ENCODE data around the gene EXOC8. TPM values are rescaled to one million over a fixed set of nuclear protein-coding genes. Genes with fewer than 3 reads are reported as not detected.

The EXOC8 gene
- total RNA-seq, 1 experiment from 2014 or later: 11.3 TPM

DNA sequence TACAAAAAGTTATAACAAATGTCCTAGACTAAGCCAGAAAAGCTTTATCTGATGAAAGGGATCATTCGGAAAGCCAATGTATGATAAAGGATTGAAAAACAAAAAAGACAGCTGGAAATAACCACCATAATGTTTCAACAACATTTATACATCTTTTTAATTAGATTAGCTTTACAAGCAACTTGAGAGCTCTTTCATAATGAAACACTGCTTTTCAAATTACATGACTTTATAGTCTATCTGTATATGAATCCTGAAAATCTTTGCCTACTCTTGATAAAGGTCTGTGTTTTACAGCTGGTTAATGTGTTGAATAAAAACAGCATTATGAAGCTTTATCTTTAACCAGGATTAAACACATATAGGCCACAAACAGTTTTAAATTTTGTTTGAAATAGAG lies 26.0 kb upstream of the EXOC8 start (continued):
- TF ChIP-seq, protein P1, sequence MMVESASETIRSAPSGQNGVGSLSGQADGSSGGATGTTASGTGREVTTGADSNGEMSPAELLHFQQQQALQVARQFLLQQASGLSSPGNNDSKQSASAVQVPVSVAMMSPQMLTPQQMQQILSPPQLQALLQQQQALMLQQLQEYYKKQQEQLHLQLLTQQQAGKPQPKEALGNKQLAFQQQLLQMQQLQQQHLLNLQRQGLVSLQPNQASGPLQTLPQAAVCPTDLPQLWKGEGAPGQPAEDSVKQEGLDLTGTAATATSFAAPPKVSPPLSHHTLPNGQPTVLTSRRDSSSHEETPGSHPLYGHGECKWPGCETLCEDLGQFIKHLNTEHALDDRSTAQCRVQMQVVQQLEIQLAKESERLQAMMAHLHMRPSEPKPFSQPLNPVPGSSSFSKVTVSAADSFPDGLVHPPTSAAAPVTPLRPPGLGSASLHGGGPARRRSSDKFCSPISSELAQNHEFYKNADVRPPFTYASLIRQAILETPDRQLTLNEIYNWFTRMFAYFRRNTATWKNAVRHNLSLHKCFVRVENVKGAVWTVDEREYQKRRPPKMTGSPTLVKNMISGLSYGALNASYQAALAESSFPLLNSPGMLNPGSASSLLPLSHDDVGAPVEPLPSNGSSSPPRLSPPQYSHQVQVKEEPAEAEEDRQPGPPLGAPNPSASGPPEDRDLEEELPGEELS (CRISPR knock-in tag; IDR thresholded peaks at IDR 0.05): no peak
- TF ChIP-seq, protein P2, sequence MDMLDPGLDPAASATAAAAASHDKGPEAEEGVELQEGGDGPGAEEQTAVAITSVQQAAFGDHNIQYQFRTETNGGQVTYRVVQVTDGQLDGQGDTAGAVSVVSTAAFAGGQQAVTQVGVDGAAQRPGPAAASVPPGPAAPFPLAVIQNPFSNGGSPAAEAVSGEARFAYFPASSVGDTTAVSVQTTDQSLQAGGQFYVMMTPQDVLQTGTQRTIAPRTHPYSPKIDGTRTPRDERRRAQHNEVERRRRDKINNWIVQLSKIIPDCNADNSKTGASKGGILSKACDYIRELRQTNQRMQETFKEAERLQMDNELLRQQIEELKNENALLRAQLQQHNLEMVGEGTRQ (CRISPR knock-in tag; IDR thresholded peaks at IDR 0.05): no peak
- TF ChIP-seq, protein P3, sequence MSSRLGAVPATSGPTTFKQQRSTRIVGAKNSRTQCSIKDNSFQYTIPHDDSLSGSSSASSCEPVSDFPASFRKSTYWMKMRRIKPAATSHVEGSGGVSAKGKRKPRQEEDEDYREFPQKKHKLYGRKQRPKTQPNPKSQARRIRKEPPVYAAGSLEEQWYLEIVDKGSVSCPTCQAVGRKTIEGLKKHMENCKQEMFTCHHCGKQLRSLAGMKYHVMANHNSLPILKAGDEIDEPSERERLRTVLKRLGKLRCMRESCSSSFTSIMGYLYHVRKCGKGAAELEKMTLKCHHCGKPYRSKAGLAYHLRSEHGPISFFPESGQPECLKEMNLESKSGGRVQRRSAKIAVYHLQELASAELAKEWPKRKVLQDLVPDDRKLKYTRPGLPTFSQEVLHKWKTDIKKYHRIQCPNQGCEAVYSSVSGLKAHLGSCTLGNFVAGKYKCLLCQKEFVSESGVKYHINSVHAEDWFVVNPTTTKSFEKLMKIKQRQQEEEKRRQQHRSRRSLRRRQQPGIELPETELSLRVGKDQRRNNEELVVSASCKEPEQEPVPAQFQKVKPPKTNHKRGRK (CRISPR knock-in tag; IDR thresholded peaks at IDR 0.05; ENCODE audit: borderline replicate concordance): no peak

DNA sequence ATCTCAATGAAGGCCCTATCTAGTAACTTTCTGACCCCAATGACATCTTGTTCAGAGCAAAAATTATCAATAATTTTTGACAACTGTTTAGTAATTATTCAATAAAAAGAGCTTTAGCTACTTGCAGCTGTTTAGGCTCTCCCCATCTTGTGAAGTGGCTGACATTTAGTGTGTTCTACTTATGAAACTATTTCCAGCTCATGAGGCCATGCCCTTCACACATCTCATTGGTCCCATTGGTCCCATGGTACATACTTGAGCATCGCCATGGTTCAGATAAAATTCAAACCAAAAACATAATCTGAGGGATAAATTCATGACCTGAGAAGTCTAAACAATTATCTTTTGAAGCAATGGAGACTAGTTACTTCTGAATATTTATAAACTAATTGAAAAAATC lies 24.7 kb upstream of the EXOC8 start:
- no peak overlapping the region for H3K4me3 Mint-ChIP-seq
- DNase-seq (ENCODE audit: low spot score) (no peak), ATAC-seq (no peak)
- ChIA-PET POLR2A (interaction anchor here (0.5 kb wide), 1 partner anchor 255 kb away, joined by 4 read pairs; no protein-coding TSS in a partner anchor), CTCF (no interaction called here)
- no peaks in the 10 kb centered on the region for H3K9me3 Mint-ChIP-seq
- H3K27ac Mint-ChIP-seq: no peak overlapping the region
- no peaks in the 10 kb centered on the region for H3K27me3 Mint-ChIP-seq (ENCODE audit: low read depth)
- no peaks in the 10 kb centered on the region for H3K4me1 Mint-ChIP-seq
- H3K36me3 Mint-ChIP-seq: no peaks in the 10 kb centered on the region; the same call in 1 of the 2 replicates
- TF ChIP-seq, protein P4, sequence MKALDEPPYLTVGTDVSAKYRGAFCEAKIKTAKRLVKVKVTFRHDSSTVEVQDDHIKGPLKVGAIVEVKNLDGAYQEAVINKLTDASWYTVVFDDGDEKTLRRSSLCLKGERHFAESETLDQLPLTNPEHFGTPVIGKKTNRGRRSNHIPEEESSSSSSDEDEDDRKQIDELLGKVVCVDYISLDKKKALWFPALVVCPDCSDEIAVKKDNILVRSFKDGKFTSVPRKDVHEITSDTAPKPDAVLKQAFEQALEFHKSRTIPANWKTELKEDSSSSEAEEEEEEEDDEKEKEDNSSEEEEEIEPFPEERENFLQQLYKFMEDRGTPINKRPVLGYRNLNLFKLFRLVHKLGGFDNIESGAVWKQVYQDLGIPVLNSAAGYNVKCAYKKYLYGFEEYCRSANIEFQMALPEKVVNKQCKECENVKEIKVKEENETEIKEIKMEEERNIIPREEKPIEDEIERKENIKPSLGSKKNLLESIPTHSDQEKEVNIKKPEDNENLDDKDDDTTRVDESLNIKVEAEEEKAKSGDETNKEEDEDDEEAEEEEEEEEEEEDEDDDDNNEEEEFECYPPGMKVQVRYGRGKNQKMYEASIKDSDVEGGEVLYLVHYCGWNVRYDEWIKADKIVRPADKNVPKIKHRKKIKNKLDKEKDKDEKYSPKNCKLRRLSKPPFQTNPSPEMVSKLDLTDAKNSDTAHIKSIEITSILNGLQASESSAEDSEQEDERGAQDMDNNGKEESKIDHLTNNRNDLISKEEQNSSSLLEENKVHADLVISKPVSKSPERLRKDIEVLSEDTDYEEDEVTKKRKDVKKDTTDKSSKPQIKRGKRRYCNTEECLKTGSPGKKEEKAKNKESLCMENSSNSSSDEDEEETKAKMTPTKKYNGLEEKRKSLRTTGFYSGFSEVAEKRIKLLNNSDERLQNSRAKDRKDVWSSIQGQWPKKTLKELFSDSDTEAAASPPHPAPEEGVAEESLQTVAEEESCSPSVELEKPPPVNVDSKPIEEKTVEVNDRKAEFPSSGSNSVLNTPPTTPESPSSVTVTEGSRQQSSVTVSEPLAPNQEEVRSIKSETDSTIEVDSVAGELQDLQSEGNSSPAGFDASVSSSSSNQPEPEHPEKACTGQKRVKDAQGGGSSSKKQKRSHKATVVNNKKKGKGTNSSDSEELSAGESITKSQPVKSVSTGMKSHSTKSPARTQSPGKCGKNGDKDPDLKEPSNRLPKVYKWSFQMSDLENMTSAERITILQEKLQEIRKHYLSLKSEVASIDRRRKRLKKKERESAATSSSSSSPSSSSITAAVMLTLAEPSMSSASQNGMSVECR (CRISPR knock-in tag; IDR thresholded peaks at IDR 0.05; ENCODE audit: borderline replicate concordance): no peak
- TF ChIP-seq ATF1 (CRISPR knock-in tag; IDR thresholded peaks at IDR 0.05): no peak
- no peak for TF ChIP-seq ZNF263 (CRISPR knock-in tag; IDR thresholded peaks at IDR 0.05; ENCODE audit: low read depth)
- TF ChIP-seq CBFB (CRISPR knock-in tag; IDR thresholded peaks at IDR 0.05; ENCODE audit: low read depth): no peak
- no peak for TF ChIP-seq RORB (CRISPR knock-in tag; IDR thresholded peaks at IDR 0.05)
- TF ChIP-seq PRRX2 (CRISPR knock-in tag; IDR thresholded peaks at IDR 0.05): no peak
- TF ChIP-seq, protein P1 (CRISPR knock-in tag; IDR thresholded peaks at IDR 0.05): no peak
- TF ChIP-seq, protein P2 (CRISPR knock-in tag; IDR thresholded peaks at IDR 0.05): no peak
- TF ChIP-seq, protein P5, sequence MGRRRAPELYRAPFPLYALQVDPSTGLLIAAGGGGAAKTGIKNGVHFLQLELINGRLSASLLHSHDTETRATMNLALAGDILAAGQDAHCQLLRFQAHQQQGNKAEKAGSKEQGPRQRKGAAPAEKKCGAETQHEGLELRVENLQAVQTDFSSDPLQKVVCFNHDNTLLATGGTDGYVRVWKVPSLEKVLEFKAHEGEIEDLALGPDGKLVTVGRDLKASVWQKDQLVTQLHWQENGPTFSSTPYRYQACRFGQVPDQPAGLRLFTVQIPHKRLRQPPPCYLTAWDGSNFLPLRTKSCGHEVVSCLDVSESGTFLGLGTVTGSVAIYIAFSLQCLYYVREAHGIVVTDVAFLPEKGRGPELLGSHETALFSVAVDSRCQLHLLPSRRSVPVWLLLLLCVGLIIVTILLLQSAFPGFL (CRISPR knock-in tag; IDR thresholded peaks at IDR 0.05; ENCODE audit: borderline replicate concordance): no peak
- no peak for TF ChIP-seq NFATC4 (CRISPR knock-in tag; IDR thresholded peaks at IDR 0.05)
- TF ChIP-seq, protein P6, sequence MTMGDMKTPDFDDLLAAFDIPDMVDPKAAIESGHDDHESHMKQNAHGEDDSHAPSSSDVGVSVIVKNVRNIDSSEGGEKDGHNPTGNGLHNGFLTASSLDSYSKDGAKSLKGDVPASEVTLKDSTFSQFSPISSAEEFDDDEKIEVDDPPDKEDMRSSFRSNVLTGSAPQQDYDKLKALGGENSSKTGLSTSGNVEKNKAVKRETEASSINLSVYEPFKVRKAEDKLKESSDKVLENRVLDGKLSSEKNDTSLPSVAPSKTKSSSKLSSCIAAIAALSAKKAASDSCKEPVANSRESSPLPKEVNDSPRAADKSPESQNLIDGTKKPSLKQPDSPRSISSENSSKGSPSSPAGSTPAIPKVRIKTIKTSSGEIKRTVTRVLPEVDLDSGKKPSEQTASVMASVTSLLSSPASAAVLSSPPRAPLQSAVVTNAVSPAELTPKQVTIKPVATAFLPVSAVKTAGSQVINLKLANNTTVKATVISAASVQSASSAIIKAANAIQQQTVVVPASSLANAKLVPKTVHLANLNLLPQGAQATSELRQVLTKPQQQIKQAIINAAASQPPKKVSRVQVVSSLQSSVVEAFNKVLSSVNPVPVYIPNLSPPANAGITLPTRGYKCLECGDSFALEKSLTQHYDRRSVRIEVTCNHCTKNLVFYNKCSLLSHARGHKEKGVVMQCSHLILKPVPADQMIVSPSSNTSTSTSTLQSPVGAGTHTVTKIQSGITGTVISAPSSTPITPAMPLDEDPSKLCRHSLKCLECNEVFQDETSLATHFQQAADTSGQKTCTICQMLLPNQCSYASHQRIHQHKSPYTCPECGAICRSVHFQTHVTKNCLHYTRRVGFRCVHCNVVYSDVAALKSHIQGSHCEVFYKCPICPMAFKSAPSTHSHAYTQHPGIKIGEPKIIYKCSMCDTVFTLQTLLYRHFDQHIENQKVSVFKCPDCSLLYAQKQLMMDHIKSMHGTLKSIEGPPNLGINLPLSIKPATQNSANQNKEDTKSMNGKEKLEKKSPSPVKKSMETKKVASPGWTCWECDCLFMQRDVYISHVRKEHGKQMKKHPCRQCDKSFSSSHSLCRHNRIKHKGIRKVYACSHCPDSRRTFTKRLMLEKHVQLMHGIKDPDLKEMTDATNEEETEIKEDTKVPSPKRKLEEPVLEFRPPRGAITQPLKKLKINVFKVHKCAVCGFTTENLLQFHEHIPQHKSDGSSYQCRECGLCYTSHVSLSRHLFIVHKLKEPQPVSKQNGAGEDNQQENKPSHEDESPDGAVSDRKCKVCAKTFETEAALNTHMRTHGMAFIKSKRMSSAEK (CRISPR knock-in tag; IDR thresholded peaks at IDR 0.05; ENCODE audit: borderline replicate concordance): no peak

All from WTC11 (cell line).